Lung (tissue), 12 donors: ENCODE data around the gene PRCD. TPM values are rescaled to one million over a fixed set of nuclear protein-coding genes. Genes with fewer than 3 reads are reported as not detected.

Experiments used
- ATAC-seq: fragments of 200-7000 bp; cut with Tn5 transposase; one replicate; pipeline ENCODE4 v1.9.1; 2020; ENCODE audit warnings: moderate number of reproducible peaks; ENCODE audit not compliant: insufficient read depth, low FRiP score
- DNase-seq, 3 donors: peaks; one replicate each; pipeline ENCODE4 v3.0.0-alpha.2; 2013 to 2017
- H3K27ac ChIP-seq, 2 donors: one replicate each; pipeline ENCODE4 v1.5.1; 2013; ENCODE audit warnings: mild to moderate bottlenecking in 2 of 2, moderate library complexity in 2 of 2, control low read depth in 1 of 2, inconsistent platforms in 1 of 2, low read depth in 1 of 2, low read length in 1 of 2
- H3K27me3 ChIP-seq, 3 donors: one replicate each; pipeline ENCODE4 v1.5.1; 2013; ENCODE audit warnings: low read length in 2 of 3; ENCODE audit not compliant: control insufficient read depth in 3 of 3, insufficient read depth in 3 of 3
- H3K36me3 ChIP-seq, 4 donors: one replicate each; pipeline ENCODE4 v1.5.1; 2013; ENCODE audit warnings: low read length in 4 of 4, mild to moderate bottlenecking in 1 of 4, moderate library complexity in 1 of 4; ENCODE audit not compliant: control insufficient read depth in 4 of 4, insufficient read depth in 4 of 4
- H3K4me1 ChIP-seq, 5 donors: one replicate each; pipeline ENCODE4 v1.5.1; 2013; ENCODE audit warnings: low read length in 5 of 5, mild to moderate bottlenecking in 2 of 5, moderate library complexity in 1 of 5; ENCODE audit not compliant: control insufficient read depth in 5 of 5, insufficient read depth in 5 of 5
- H3K4me3 ChIP-seq: one replicate; pipeline ENCODE4 v1.5.1; 2013; ENCODE audit warnings: mild to moderate bottlenecking, control low read depth, moderate library complexity
- H3K9ac ChIP-seq, 2 donors: one replicate each; pipeline ENCODE4 v1.5.1; 2013; ENCODE audit warnings: low read length in 2 of 2, control low read depth in 1 of 2; ENCODE audit not compliant: insufficient read depth in 1 of 2
- H3K9me3 ChIP-seq, 4 donors: one replicate each; pipeline ENCODE4 v1.5.1; 2013; ENCODE audit warnings: low read length in 3 of 4, mild to moderate bottlenecking in 1 of 4, moderate library complexity in 1 of 4; ENCODE audit not compliant: control insufficient read depth in 4 of 4, insufficient read depth in 3 of 4
- CTCF ChIP-seq: IDR thresholded peaks from 2 replicates; pipeline ENCODE4 v1.5.1; 2012; ENCODE audit warnings: mild to moderate bottlenecking; ENCODE audit errors: control extremely low read depth, extremely low read depth
- WGBS, 2 donors: extraction: QIAGEN DNeasy Blood & Tissue Kit; methylation state at CpG; one replicate each; pipeline ENCODE4 v1.1.7; 2013; 5-methylcytosine and 5-hydroxymethylcytosine counted together
- polyA plus RNA-seq, 2 donors: library from polyadenylated mRNA; stranded (reverse); fragments of 200-250 nt; gene quantifications; one replicate each; pipeline ENCODE4 v1.2.1, GENCODE V29; 2013
- total RNA-seq, 2 donors: library from RNA; depleted of rRNA in 1 of 2; stranded (reverse); fragments of >200 nt in 1 of 2; gene quantifications; one replicate each; pipeline ENCODE4 v1.2.1, GENCODE V29; 2014 to 2021
- donor health status: control.
- donor health status: control.
- donor health status: Bipolar disorder and iron deficiency.
- donor health status: healthy.
- donor health status: DM: yes; HTN: yes; CAD: no.

Gene PRCD
- total and polyA plus RNA-seq, 4 donors = 2.0 to 11.3 (median 5.6) TPM

GRCh38 chr17:76582660-76583059, 42.8 kb downstream of the PRCD start:
- no peak for ATAC-seq
- H3K27me3 ChIP-seq = peaks cover 0 to 29% (median 24%) of the 10 kb centered on the region in 3 donors
- peaks cover 0 to 6% (median 4%) of the 10 kb centered on the region in 5 donors for H3K4me1 ChIP-seq
- no peak for DNase-seq
- no peak overlapping the region for H3K4me3 ChIP-seq
- TF ChIP-seq CTCF = no peak
- no peaks in the 10 kb centered on the region for H3K36me3 ChIP-seq
- no peaks in the 10 kb centered on the region for H3K9me3 ChIP-seq
- H3K9ac ChIP-seq = no peak overlapping the region
- WGBS, 2 donors = 28 to 31% methylated on average over 3 of the region's 3 CpGs
- H3K27ac ChIP-seq = no peak overlapping the region

GRCh38 chr17:76584427-76585032, 44.7 kb downstream of the PRCD start:
- ATAC-seq (no peak), DNase-seq (no peak)
- Histone ChIP-seq H3K9ac (no peak overlapping the region), H3K36me3 (no peaks in the 10 kb centered on the region), H3K4me3 (peak overlapping the region; percentile 68), H3K4me1 (peaks cover 0 to 6% (median 4%) of the 10 kb centered on the region in 5 donors), H3K27me3 (peaks cover 0 to 39% (median 30%) of the 10 kb centered on the region in 3 donors), H3K9me3 (no peaks in the 10 kb centered on the region), H3K27ac (peak overlapping the region in 1 of 2 donors; percentile 92)
- TF ChIP-seq CTCF = no peak
- 23 to 27% methylated on average over 16 to 17 of the region's 17 CpGs for WGBS, 2 donors

GRCh38 chr17:76585033-76585648, 45.3 kb downstream of the PRCD start:
- H3K36me3 ChIP-seq = no peaks in the 10 kb centered on the region
- peak overlapping the region; percentile 68 for H3K4me3 ChIP-seq
- no peak for TF ChIP-seq CTCF
- DNase-seq = peak in 2 of 3 donors; percentile 37 to 38
- ATAC-seq = peak; percentile 9
- H3K9me3 ChIP-seq = no peaks in the 10 kb centered on the region
- H3K4me1 ChIP-seq = peaks cover 0 to 6% (median 4%) of the 10 kb centered on the region in 5 donors
- 0 to 1% methylated on average over 56 to 62 of the region's 62 CpGs for WGBS, 2 donors
- peaks cover 0 to 39% (median 30%) of the 10 kb centered on the region in 3 donors for H3K27me3 ChIP-seq
- H3K27ac ChIP-seq = peak overlapping the region in 1 of 2 donors; percentile 92
- no peak overlapping the region for H3K9ac ChIP-seq
